UCSD-AML1 (cell line): ENCODE measurements around the gene YARS1.

ENCODE experiments used
- DNase-seq: peaks from one replicate; lab custom pipeline; 2025; ENCODE audit not compliant: unreplicated experiment; lab: John Stamatoyannopoulos, UW

Gene YARS1

DNA sequence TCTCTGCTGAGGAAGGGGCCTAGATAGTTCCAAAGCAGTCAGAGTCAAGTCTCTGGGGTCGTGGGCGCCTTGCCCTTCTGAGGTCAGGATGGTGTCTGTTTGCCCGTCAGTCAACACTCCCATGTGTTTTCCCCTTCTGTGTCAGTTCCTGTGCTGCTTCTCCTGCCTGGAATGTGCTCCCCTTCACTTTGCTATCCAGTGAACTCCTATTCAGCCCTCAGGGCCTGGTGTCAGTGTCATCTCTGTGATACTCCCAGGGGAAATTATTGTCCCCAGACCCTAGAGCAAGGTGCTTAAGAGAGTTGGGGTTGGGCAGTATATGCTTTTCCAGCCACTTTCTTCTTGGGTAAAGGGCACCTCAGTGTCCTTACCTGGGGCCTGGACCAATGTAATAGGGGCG lies 68.8 kb downstream of the YARS1 start:
- DNase-seq, result no peak

DNA sequence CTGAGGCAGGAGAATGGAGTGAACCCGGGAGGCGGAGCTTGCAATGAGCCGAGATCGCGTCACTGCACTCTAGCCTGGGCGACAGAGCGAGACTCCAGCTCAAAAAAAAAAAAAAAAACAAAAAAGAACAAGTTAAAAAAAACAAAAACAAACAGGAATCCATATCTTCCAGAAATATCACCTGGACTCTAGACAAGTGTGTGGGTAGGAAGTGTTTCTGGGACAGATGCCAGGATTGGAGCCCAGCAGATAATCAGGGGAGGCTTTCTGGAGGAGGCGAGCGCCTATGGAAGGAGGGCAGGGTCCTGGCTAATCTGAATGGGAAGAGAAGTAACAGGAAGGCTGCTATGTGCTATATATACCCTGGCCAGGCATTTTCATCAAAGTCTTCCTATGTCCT lies 71.0 kb downstream of the YARS1 start:
- DNase-seq, result no peak

DNA sequence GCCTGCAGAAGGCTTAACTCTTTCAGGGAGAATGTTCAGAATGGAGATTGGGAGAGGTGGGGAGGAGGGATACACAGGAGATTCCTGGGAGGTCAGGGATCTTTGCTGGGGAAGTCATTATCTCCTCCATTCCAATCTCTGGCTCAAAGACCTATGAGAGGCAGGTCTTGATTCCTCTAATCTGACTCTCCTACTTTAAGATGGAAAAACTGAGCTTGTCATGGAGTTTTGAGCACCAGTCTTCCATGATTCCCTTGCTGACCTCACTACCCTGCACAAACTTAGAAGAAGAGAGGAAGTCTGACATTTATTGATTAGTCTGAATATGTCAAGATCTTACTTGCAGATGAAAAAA lies 73.1 kb downstream of the YARS1 start:
- DNase-seq, result no peak

DNA sequence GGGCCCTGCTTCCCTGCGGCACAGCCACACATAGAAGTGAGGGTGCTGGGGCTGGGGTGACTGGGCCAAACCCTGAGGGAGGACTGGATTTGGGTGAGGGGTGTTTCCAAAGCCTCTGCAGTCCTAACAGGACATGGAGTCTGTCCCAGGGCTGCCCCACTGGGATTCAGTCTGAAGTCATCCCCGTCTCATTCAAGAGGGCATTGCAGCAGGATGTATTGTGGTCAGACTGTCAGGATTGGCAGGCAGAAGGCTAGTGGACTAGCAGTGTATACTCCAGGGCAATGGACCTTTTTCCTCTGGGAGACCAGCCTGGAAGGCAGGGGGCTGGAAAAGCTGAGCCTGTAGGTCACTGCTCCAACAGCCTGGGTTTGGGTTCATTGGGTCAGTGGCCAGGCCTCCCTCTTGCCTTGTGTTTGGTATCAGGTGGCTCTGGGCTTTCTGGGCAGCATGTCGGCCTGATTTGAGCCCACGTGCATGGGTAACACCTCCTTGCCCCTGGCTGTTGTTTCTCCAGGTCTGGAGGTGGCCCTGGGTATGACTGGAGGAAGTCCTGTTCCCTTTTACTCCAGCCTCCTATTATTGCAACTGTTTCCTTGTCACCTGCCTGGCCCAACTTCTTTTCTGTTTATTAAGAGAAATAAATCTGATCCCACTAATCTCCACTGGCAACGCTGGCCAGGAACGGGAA lies 73.6 kb downstream of the YARS1 start:
- DNase-seq, result no peak

DNA sequence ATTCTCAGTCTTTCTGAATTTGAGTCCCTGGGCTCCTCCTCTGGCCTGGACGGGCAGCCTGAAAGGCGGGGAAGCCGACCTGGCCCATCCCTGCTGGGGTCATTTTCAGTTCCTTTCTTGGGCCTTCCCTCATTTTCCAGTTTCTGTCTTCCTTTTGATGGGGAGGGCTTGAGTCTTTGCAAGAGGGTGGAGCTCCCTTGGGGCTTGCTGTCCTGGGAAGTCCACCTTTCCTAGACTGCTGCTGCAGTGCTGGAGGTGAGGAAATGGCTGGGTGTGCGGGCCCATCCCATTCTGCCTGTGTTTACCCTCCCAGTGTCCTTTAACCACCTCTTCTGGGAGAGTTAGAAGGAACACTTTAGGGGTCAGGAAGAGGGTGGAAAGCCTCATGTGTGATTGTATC lies 74.2 kb downstream of the YARS1 start:
- no peak for DNase-seq

DNA sequence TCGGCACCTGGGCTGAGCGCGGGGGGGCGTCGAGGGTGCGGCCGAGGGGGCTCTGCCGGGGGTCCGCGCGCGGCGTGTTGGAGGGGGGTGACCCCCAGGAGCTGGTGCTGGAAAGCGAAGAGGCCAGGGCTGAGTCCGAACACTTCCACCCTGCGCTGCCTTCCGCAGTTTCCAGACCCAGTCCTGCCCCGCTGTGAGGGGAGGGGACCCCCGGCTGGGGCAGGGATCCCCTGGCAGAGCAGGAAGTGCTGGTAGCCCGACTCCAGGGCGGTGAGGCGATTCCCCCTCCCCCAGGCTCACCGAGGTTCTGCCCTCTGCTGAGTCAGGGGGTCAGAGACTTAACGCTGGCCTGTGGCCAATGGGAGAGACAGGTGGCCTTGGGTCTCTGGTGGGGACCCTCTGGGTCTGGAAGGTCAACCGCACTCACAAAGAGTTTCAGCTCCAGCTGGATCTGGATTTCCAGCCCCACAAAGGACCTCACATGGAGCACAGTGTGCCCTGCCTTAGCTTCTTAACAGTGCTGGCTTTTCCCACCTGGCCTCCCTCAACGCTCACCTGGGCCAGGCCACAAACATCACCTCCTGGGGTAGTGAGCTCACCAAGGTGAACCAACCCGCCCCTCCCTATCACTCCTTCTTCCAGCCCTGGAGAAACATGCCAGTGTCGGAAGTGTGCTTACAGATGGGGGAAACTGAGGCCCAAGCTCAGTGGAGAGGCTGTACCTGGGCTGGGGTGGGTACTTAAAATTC lies 74.8 kb downstream of the YARS1 start:
- DNase-seq, result peak; percentile 50

DNA sequence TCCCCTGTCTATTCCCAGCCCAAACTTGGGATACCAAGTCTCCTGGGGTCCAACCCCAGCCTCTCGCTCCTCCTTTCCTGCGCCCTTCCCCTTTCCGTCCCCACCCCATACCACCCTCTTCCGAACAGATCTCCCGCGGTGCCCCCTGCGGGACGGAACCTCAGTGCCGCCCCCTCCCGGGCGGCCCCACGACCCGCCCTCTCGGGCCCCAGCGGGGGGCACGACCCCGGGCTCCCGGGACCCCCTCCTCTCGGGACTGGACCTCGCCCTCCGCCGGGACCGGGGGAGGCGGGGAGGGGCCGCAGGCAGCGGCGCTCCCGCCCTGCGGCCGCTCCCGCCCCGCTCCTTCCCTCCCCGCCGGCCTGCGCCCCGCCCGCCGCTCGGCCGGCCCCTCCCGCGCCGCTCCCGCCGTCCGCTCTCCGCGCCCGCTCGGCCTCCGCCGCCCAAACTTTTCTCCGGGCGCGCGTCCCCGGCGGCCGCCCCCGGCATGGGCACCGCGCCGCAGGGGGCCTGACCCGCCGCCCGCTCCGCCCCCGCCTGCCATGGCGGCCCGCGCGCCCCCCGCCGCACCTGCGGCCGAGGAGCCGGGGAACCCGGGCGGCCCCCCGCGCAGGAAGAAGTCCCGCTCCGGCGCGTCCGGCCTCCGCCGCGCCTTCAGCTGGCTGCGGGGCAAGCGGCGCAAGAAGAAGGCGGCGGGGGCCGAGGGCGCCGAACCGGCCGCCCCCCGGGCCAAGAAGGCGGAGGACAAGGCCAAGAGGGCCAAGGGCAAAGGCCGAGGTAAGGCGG lies 75.6 kb downstream of the YARS1 start:
- DNase-seq, result peak; percentile 44

DNA sequence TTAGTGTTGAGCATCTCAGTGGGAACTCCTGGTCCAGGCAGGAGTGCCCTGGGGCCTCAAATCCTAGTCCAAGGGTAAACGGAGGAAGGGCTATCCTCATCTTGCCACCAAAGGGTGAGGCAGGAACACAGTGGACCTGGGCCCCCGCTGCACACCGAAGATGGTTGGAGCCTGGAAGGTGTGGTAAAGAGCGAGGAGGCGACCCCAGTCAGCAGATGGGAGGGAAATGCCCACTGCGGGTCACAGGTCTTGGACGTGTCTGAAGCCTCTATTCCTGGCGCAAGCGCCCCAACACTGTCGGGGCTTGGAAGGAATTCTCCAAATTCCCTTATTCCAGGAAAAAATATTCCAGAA lies 76.1 kb downstream of the YARS1 start:
- DNase-seq, result no peak

DNA sequence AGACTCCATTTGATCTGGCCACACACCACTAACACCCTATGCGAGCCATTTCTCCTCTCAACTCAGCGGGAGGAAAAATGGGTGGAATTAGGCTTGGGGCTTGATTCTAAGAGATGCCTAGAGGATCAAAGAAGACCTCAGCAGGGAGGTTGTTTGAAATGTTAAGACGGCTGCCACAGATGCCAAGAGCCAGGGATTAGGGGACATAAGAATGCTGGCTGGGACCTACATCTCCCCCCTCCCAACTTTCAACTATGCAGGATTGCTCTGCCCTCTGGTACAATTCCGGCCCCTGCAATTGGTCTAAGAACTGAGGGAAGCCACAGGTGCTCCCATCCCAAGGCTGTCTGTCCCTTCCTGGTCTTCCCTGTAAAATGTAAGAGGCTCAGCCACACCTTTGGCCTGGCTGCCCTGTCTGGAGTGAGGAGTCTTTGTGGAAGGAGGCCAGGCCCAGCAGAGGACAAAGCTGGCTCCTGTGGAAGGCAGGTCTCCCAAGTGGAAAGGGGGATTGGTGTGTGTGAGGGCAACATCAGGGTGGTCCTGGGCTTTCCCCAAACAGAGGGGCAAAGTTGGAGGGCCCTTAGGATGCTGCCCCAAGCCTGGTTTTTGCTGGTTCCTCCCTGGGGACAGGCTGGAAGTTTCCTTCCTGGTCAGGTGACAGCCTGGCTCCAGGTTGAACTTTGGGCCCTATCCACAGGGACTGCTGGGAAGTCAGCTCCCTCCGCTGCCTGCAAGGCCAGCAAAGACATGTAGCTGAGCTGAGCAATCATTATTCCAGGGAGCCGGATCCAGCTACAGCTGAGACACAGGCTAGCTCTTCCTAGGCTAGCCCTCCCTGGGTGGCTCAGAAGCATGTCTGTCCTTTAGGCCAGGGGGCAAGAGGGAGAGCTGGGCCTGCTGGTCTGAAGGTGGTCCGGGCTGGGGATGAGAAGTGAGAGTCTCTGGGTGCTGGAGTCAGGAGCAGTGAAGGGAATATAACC lies 80.1 kb downstream of the YARS1 start:
- DNase-seq, result no peak

DNA sequence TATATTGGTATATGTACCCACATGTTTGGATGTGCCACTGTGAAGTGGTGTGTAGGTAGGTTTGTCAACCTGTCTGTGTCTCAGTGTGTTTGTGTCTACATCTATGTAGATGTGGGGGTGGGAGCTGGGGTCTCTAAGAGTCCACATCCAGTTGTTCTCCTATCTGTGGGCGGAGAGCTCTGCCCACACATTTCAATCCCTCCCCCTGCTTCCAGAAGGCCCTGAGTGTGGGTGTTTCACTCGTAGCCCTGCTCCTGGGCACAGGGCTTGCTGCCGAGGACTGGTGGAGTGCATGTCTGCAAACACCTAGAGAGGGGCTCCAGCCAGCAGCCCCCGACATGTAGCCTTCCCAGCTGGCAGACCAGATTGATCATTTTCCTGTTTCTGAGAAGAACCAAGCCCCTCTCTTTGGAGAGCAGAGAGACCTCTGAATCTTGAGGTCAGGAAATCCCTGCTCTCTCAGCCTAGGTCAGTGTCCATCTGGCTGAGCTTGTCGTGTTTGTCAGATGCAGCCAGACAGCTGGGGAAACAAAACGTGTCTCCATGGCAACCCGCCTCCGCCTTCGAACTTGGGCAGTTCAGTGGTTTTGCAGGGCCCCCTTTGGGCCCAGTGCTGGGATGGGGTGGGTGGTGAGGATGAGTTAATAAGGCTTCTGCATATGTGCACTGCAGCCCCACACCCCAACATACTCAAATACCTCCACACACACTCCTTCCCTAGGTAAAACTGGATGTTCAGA lies 83.4 kb downstream of the YARS1 start:
- DNase-seq, result no peak

DNA sequence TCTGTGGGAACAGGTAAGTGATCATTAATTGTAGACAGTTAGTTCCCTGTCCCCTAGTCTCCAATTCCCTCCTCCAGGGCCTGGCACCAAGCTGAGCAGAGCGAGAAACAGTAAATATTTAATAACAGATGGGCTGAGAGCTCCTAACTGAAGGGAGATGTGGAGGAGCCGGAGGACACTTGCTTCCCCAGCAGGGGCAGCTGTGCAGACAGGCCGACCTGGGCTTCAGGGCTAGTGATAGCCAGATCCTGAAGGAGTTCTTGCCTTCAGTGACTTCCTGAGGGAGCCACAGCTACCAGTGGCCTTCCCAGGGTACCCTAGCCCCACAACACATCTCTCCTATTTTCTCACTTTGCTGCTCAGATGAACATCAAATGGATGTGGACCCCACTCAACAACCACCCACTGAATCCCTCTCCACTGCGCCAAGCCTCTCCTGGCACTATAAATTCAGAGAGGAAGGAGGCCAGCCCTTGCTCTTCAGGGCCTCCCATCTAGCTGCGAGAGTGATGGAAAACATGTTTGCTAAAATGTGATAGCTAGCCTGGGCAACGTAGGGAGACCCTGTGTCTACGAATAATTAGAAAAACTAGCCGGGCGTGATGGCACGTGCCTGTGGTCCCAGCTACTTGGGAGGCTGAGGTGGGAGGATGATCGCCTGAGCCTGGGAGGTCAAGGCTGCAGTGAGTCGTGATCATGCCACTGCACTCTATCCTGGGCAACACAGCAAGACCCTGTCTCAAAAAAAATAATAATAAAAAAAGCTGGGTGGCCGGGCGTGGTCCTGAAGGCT lies 87.7 kb downstream of the YARS1 start:
- no peak for DNase-seq

DNA sequence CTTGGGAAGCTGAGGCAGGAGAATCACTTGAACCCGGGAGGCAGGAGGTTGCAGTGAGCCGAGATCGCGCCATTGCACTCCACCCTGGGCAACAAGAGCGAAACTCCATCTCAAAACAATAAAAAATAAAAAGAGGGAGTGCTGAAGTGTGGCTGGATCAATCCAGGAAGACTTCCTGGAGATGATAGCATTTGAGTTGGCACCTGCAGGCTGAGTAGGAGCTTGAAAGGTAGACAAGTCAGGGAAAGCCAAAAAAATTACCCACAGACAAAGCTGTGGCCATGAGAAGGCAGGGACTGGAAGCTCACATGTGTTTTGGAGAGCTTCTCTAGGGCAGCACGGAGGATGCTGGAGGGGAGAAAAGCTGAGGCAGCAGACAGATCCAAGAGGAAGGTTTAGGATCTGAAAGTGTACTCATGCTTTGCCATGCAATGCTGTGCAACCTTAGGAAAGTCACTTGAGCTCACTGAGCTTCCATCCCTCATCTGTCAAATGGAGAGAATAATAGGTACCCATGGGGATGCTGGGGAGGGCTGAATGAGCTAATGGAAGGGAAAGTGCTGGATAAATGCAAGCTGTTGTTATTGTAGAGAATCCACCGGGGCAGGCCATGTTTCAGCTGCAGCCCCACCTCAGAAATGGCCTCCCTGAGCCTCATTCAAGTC lies 88.6 kb downstream of the YARS1 start:
- DNase-seq, result no peak

DNA sequence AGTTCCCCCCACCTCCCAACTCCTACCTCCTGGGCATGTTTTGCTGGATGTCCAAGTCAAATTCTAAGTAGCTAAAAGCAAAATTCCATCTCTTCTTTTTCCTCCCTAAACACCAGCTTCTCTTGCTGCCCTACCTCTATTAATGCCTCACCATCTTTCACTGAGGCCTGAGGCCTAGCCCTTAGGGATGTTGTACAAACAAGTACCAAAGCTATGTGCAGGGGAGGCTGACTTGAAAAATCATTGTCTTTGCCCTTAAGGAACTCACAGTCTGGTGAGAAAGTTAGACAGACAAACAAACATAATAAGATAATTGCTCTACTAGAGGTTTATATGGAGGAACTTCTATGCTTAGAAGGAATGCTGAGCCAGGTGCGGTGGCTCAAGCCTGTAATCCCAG lies 89.3 kb downstream of the YARS1 start:
- no peak for DNase-seq

DNA sequence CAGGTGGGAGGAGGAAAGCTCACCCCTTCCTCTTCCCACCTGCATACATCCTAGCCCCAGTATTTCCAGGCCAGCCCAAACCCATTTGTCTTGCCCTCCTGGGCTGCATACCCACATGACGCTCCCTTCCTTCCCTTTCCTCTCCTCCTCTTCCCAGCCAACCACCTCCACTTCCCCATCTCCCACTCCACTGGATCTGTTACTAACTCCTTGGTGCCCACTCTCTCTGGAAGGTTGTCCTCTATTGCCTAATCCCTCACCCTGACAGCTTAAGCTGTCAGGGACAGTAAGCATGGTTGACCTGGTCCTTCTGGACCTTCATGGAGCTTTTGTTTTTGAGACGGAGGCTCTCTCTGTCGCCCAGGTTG lies 91.6 kb downstream of the YARS1 start:
- DNase-seq, result no peak
